GM18867 (cell line): ENCODE measurements around the gene SLAMF1.
"Not testable (repeated sequence)": the region's sequence is repeated elsewhere in the genome, so short reads cannot be mapped to it uniquely, and the experiment has no call there.

Experiments
- ATAC-seq: cut with Tn5 transposase; IDR thresholded peaks from one replicate; pipeline ENCODE4 v1.9.1; 2021; ENCODE audit warnings: mild to moderate bottlenecking, moderate library complexity; ENCODE audit not compliant: unreplicated experiment

SLAMF1 gene

GRCh38 chr1:160640359-160641123 lies 6.3 kb downstream of the SLAMF1 start:
- no peak for ATAC-seq

- ATAC-seq = no peak
Observed at GRCh38 chr1:160639652-160640051, 7.2 kb downstream of the SLAMF1 start.

GRCh38 chr1:160638926-160639325 lies 7.9 kb downstream of the SLAMF1 start:
- ATAC-seq = no peak

- ATAC-seq = peak; percentile 13
Observed at GRCh38 chr1:160638540-160638857, 8.3 kb downstream of the SLAMF1 start.

GRCh38 chr1:160637821-160638539 lies 8.9 kb downstream of the SLAMF1 start:
- ATAC-seq = peak; percentile 56

GRCh38 chr1:160637065-160637464 lies 9.8 kb downstream of the SLAMF1 start:
- no peak for ATAC-seq

- ATAC-seq = no peak
Observed at GRCh38 chr1:160636547-160636946, 10.3 kb downstream of the SLAMF1 start.

- no peak for ATAC-seq
Observed at GRCh38 chr1:160636076-160636475, 10.8 kb downstream of the SLAMF1 start.

GRCh38 chr1:160634543-160635491 lies 12.0 kb downstream of the SLAMF1 start:
- no peak for ATAC-seq

GRCh38 chr1:160633330-160633903 lies 13.4 kb downstream of the SLAMF1 start:
- ATAC-seq = no peak

GRCh38 chr1:160631983-160632625 lies 14.7 kb downstream of the SLAMF1 start:
- no peak for ATAC-seq

- no peak for ATAC-seq
Observed at GRCh38 chr1:160630523-160631451, 16.1 kb downstream of the SLAMF1 start.

- no peak for ATAC-seq
Observed at GRCh38 chr1:160629286-160630210, 17.3 kb downstream of the SLAMF1 start.

- ATAC-seq = no peak
Observed at GRCh38 chr1:160628799-160629263, 18.0 kb downstream of the SLAMF1 start.

- not testable (repeated sequence) for ATAC-seq
Observed at GRCh38 chr1:160627677-160628289, 19.1 kb downstream of the SLAMF1 start.

- peak; percentile 34 for ATAC-seq
Observed at GRCh38 chr1:160626509-160627342, 20.1 kb downstream of the SLAMF1 start.
